CD4-positive, alpha-beta T cell treated with Interleukin-6 at 100 ng/mL for 8 hours (primary cell): Measurements from ENCODE around the gene ZBTB20.

Experiments
- DNase-seq: peaks from one replicate; pipeline ENCODE4 v3.0.0-alpha.2; 2020; ENCODE audit warnings: mixed read lengths, low spot score

The ZBTB20 gene

DNA sequence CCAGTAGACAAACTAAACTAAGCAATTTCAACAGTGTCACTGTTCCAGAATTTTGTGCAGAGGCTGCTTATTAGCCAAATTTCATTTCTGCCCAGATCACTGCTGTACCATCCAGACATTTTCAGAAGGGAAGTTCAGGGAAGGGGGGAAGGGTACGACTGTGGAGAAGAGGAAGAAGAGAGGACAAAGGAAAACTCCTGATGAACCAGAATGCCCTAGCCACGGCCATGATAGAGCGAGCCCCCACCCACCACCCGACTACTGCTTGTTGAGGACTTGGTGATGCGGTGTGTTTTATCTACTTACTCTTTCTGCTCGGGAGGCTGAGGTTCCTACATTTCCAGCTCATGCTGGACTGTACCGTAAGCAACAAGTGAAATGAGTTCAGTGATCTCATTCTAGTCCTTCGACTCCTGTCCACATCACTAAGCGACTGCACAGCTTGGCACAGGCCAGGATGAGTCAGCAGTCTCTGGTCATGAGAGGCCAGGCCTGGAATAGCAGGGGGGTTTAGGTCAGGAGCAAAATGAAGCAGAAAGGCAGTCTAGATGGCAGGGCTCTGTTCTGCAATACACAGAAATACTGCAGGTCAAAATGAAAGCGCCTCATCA, 522.4 kb downstream of the ZBTB20 start:
- DNase-seq = no peak

GRCh38 chr3:114624047-114624445, 523.0 kb downstream of the ZBTB20 start:
- DNase-seq = no peak

- DNase-seq = no peak
These were observed 523.6 kb downstream of the ZBTB20 start for GRCh38 chr3:114623420-114624046.

DNA sequence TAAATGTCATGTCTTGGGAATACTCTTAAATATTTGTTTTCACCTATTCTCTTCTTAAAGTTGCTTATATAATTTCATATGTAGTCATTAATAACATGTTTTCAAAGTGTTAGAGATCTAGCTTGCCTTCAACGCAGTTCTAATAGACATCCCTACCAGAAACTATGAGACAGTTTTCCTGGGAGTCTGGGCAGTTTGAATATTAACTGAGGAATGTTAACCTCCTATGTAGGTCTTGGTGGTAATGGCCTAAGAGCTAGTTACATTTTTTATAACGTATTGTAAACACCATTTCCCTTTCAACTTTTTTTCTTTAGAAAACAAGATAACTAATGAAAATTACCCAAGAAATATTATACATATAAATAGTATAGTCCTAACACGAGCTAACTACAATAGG, 525.1 kb downstream of the ZBTB20 start:
- DNase-seq = no peak

DNA sequence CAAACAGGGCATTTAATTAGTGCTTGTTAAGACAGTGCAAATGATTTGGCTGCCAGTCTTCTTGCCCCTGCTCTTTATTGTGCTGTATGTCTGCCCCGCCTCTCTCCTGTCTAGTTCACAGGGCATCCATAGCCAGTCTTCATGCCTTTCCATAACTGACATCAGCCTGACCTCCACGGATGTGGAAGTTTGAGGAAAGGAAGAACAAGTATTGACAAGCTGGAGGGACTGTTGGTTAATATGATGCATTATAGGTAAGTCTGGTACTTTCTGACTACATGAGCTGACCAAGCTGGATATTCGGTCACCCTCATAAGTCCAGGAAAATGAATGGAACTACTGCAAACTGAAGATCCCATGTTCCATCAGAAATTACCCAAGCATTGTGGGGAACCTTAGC, 527.3 kb downstream of the ZBTB20 start:
- no peak for DNase-seq

- DNase-seq = no peak
These were observed 531.5 kb downstream of the ZBTB20 start for GRCh38 chr3:114615523-114616085.

GRCh38 chr3:114609973-114610630, 537.0 kb downstream of the ZBTB20 start:
- DNase-seq = no peak

GRCh38 chr3:114608293-114608692, 538.8 kb downstream of the ZBTB20 start:
- DNase-seq = no peak

DNA sequence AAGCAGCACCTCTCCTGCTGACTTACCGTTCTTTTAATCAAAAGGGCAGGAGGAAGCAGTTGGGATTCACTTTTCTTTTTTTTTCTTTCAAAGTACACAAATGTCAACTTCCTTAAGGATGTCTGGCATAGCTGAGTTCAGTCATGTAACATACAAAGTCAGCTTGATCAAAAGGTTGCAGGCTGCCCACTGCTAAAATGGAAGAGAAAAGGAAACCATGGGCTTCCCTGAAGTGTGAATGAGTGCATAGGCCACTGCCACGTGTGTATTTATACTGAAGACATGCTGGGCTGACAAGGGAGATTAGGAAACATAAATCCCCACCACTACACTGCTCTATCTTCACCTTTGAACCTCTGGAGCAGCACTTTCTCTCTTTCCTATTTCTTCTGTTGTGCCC, 540.8 kb downstream of the ZBTB20 start:
- DNase-seq = no peak

DNA sequence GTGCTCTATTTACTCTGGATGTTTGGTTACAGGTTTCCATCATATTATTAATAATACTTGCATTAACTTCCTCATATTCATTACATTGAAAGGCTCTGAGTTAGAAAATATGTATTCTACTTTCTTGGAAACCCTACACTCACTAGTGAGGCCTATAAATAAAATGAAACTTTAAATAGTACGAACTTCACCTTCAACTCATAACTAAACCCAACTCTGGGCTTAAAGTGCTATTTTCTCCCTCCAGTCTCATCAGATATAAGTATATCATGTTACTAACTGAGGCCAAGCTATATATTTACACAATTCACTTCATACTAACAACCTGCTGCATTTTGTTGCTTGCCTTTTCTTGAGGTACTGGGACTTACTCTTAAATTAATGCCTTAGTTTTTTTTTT, 546.5 kb downstream of the ZBTB20 start:
- no peak for DNase-seq

GRCh38 chr3:114597871-114598270, 549.2 kb downstream of the ZBTB20 start:
- no peak for DNase-seq

DNA sequence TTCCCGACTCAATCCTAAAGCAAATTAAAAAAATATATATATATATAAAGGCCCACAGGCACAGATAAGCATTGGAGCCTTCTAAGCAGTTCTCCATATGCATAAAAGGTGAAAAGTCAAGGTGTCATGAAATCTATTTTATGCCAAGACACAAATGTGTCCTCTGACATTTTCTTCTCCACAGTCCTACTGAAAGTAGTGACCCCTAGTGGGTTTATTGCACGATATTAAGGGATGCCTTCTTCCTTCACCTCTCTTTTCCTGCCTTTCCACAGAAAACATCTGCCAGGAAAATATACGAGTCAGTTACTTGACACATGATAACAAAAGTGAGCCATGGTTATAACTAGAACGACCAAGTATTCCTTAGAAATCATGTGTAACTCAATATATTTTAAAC, 550.1 kb downstream of the ZBTB20 start:
- DNase-seq = no peak

GRCh38 chr3:114596147-114596546, 550.9 kb downstream of the ZBTB20 start:
- DNase-seq = no peak

DNA sequence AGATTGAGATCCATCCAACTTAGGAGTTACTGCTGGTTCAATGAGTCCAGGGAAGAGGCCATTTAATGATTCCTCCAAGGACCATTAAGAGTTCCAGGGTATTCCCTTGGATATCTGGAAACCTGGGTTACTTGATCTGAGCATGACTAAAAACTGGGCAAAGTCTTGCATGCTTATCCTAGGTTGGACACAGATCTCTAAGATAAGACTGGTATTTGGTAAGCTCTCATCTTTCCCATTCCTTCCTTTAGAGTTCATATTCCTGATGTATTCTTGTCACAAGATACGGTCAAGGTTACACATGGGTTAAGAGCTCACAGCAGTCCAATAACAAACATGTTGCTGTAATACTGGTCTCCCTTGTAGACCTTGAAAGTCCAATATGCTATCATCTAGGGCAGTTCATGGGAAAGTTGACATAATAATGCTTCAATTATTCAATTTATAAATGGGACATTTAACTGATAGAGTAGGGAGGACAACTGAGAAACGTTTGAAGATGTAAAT, 551.5 kb downstream of the ZBTB20 start:
- DNase-seq = no peak

DNA sequence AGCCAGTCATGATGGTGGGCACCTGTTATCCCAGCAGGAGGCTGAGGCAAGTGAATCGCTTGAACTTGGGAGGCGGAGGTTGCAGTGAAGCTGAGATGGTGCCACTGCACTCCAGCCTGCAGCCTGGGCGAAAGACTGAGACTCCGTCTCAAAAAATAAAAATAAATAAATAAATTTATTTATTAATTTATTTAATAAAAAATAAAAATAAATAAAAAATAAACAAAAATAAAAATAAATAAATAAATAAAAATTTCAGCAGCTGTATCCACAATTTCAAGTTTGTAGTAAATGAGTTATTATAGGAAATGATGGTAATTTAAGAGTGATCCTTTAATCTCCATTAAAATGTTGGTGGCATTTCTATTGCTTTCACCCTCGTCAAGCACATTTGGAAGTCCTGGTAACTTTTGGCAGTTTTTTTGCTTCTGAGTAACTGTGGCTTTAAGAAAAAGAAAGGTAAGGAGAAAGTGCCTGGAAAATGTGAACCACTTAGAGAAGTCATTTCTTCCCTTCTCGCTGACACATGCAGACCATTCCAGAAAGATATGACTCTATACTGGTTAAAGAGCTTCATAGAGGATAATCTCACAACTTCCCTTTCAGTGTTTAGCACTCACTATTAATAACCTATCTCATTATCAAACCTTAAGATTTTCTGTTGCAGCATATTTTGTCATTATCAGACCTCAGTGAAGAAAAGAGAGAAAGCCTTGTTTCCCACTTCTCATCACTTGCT, 556.6 kb downstream of the ZBTB20 start:
- DNase-seq = no peak

- DNase-seq = no peak
These were observed 559.1 kb downstream of the ZBTB20 start for GRCh38 chr3:114587986-114588385.

DNA sequence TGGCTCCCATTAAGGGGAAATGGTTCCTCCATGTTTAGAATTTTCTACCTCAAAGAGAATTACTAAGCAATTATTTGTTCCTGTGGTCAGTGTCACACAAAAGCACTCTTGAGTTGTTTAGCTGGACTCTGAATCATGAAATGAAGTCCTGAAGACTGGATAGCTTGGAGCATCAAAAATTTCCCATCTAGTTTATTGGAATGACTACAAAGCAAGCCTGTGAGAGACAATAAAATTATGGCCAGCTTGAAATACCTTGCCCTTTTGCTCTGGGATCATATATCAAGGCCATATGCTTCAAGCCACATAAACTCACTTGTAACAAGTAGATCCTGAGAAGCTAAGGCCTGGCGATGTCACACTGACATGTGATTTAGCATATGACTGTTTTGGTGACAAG, 561.0 kb downstream of the ZBTB20 start:
- DNase-seq = no peak

DNA sequence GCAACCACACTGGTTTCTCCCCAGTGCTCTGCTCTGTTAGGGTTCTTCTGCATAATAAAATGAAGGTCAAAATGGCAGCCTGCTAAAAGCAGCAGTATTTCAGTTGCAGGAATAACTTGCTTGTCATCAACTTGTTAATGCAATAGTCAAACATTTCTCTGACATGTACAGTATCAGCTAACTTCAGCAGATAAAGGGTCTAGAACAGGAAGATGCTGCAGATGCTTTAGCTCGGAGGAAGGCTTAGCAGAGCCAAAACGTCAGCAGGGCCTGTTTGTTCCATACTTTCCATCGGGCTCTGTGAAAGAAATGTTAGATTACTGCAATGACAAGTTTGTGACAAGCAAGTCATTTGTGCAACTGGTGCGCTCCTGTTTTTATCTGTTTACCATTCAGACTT, 561.4 kb downstream of the ZBTB20 start:
- no peak for DNase-seq

GRCh38 chr3:114584734-114585371, 562.2 kb downstream of the ZBTB20 start:
- no peak for DNase-seq

DNA sequence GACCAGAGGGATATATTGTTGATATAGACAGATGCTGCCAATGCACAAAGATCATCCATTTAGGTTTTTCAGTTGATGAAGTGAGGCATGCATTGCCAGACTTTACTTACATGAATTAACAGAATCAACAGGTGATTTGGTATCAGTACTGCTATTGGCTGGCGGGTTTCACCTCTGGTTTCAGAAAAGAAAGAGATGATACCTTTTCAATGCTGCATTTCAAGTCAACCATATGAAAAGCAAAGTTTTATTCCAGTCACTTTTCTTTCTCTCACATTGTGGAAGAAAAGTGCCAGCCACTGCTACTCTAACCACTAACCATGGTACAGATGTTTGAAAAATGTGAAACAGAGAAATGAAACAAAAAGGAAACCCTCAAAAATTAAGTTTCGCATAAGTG, 564.2 kb downstream of the ZBTB20 start:
- no peak for DNase-seq

DNA sequence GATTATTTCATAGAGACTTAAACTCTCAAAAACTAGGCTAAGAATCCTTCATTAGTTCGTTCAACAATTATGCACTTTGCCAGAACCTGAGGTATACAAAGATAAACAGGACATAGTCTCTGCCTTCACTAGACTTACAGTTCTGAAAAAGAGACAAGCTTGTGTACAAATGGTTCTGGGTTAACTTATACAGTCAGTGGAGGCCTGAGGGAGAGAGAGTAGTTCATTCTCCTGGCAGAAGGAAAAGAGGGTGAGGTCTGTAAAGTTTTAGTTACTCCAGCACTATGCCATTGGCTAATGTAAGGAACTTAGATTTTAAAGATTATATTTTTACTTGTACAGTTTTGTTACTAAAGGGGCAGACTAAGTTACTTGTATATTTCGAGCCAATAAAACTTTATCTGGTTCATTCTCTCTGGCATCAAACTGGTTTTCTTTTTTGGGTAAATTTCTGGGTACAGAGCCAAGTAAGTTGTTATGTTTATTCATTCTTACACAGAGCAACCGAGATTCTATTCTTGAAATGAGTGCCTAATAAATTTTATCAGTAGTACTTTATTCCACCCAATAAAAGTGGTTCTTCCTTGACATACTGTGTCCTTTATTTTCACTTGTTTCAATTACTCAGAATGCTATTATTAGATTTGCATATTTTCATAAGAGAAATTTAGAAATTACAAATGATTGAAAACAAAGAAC, 574.6 kb downstream of the ZBTB20 start:
- DNase-seq = no peak
